ENCODE data around the gene AEBP2.
A peak's percentile ranks its signal among the peaks of the same experiment; 100 is the strongest.
"Not testable (repeated sequence)": the region's sequence is repeated elsewhere in the genome, so short reads cannot be mapped to it uniquely, and the experiment has no call there.

The AEBP2 gene

GRCh38 chr12:19439059-19440018 is at the start of gene AEBP2:
TSS of gene AEBP2 (plus strand) at chr12:19439492. CDS start at chr12:19439700, 208 bp downstream.
- peak; percentile 65 to 76 for DNase-seq (ENCODE audit: low read depth in 1 of 2, low spot score in 1 of 2)

GRCh38 chr12:19390051-19390598 is 49.2 kb upstream of the AEBP2 start:
- no peak for DNase-seq (ENCODE audit: low read depth in 1 of 2, low spot score in 1 of 2)

- DNase-seq (ENCODE audit: low read depth in 1 of 2, low spot score in 1 of 2): not testable (repeated sequence)
Observed at GRCh38 chr12:19392644-19393043, 46.6 kb upstream of the AEBP2 start.

GRCh38 chr12:19394385-19394784 is 44.9 kb upstream of the AEBP2 start:
- no peak for DNase-seq (ENCODE audit: low read depth in 1 of 2, low spot score in 1 of 2)

GRCh38 chr12:19397534-19397933 is 41.8 kb upstream of the AEBP2 start:
- no peak for DNase-seq (ENCODE audit: low read depth in 1 of 2, low spot score in 1 of 2)

GRCh38 chr12:19398376-19399363 is 40.6 kb upstream of the AEBP2 start:
- no peak for DNase-seq (ENCODE audit: low read depth in 1 of 2, low spot score in 1 of 2)

- DNase-seq (ENCODE audit: low read depth in 1 of 2, low spot score in 1 of 2): not testable (repeated sequence)
Observed at GRCh38 chr12:19400649-19401285, 38.5 kb upstream of the AEBP2 start.

GRCh38 chr12:19402211-19402610 is 37.1 kb upstream of the AEBP2 start:
- no peak for DNase-seq (ENCODE audit: low read depth in 1 of 2, low spot score in 1 of 2)

- DNase-seq (ENCODE audit: low read depth in 1 of 2, low spot score in 1 of 2): no peak
Observed at GRCh38 chr12:19402743-19403431, 36.4 kb upstream of the AEBP2 start.

- no peak for DNase-seq (ENCODE audit: low read depth in 1 of 2, low spot score in 1 of 2)
Observed at GRCh38 chr12:19404242-19404880, 34.9 kb upstream of the AEBP2 start.

- DNase-seq (ENCODE audit: low read depth in 1 of 2, low spot score in 1 of 2): no peak
Observed at GRCh38 chr12:19409376-19409775, 29.9 kb upstream of the AEBP2 start.

- DNase-seq (ENCODE audit: low read depth in 1 of 2, low spot score in 1 of 2): no peak
Observed at GRCh38 chr12:19410211-19410610, 29.1 kb upstream of the AEBP2 start.

GRCh38 chr12:19410629-19411185 is 28.6 kb upstream of the AEBP2 start:
- no peak for DNase-seq (ENCODE audit: low read depth in 1 of 2, low spot score in 1 of 2)

GRCh38 chr12:19411234-19412204 is 27.8 kb upstream of the AEBP2 start:
- no peak for DNase-seq (ENCODE audit: low read depth in 1 of 2, low spot score in 1 of 2)

GRCh38 chr12:19412844-19413243 is 26.4 kb upstream of the AEBP2 start:
- no peak for DNase-seq (ENCODE audit: low read depth in 1 of 2, low spot score in 1 of 2)

- DNase-seq (ENCODE audit: low read depth in 1 of 2, low spot score in 1 of 2): not testable (repeated sequence)
Observed at GRCh38 chr12:19413582-19413981, 25.7 kb upstream of the AEBP2 start.

- no peak for DNase-seq (ENCODE audit: low read depth in 1 of 2, low spot score in 1 of 2)
Observed at GRCh38 chr12:19415563-19415962, 23.7 kb upstream of the AEBP2 start.

- DNase-seq (ENCODE audit: low read depth in 1 of 2, low spot score in 1 of 2): no peak
Observed at GRCh38 chr12:19419086-19419485, 20.2 kb upstream of the AEBP2 start.

Data from activated CD4-positive, alpha-beta T cell treated with anti-CD3 and anti-CD28 coated beads, Interleukin-2, amount 50 U/mL, for 24 hours (primary cell).